ENCODE measurements around the gene SP2.

DNA sequence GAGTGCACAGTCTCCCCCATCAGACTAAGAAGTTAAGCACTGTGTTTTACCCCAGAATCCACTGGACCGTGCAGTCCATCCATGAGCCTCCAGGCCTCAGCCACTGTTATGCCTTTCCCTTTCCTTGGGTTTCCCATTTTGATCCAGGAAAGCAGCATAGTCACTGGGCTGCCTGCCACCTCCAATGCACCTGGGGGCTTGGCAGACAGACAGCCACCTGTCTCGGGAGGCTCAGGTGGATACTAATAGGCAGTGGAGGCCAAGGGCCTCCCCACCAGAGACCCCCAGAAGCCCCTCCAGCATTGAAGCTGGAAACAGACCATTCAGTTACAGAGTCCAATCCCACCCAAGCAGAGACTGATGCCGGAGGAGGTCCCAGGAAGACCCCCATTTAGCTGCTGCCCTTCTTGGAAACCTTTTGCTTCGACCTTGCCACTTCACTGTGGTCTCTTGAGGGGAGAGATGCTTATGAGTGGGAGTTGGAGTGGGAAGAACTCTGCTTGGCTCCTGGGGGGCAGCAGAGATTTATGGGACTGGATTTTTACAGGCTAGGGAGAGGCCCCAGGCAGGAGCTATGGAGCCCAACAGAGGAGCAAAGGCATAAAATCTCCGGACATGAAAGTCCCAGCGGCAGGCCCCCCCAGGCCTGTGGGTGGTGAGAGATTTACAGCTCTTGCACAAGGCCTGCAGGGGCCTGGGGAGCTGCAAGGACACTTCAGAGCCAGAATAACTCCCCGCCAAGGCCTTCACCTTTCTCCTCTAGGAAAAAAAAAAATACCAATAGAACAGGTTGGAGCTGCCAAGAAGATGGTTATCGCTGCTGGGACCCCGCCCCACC is 12.2 kb upstream of the SP2 start:
- no peak for TF ChIP-seq CTCF (IDR thresholded peaks at IDR 0.05)
- TF ChIP-seq ZFX (IDR thresholded peaks at IDR 0.05; ENCODE audit: borderline replicate concordance), result no peak

Measured in 22Rv1 (cell line).